Right lobe of liver (tissue), 4 donors: ENCODE measurements around the gene P2RY6.

Source experiments
- CTCF ChIP-seq, 4 donors: fragments of 200-600 bp in 3 of 4; fragments of 450-650 bp in 1 of 4; IDR thresholded peaks; one replicate each; pipeline versions ENCODE4 v1.5.1 to v1.8.0; 2016 to 2022; ENCODE audit warnings: antibody characterized with exemption in 4 of 4, mild to moderate bottlenecking in 2 of 4
- POLR2A ChIP-seq: fragments of 450-650 bp; IDR thresholded peaks from one replicate; pipeline ENCODE4 v1.6.1; 2017; ENCODE audit warnings: antibody characterized with exemption, mild to moderate bottlenecking
- donor health status: DM: no; HTN: no; CAD: no.
- donor health status: DM: no; HTN: no; CAD: no.
- donor health status: DM: no; HTN: yes; CAD: no.

DNA sequence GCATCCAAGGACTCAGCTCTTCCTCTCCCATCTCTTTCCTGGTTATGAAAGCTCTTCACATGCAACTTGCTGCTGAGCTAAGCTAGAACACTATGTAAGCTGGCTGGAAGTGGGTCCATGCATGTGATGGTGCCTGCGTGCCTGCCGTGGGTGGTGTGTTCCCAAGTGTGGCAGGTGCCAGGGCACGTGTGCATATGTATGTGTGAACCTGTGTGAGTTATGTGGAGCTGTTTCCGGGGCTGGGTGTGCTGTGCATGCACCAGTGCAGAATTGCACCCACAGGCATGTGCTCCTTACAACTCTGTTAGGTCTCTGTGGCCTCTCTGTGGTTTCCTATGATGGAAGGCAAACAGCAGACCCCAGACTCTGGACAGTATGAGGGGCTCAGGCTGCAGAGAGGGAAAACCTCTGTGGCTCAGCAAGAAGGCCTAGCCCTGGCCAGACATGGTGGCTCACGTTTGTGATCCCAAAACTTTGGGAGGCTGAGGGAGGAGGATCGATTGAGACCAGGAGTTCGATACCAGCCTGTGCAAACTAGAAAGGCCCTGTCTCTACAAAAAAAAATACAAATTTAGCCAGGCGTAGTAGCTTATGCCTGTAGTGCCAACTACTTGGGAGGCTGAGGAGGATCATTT is 4.1 kb upstream of the P2RY6 start:
- no peak for TF ChIP-seq CTCF (IDR thresholded peaks at IDR 0.05)
- TF ChIP-seq POLR2A = no peak
